ENCODE results near the gene ARPC5L. TPM values are rescaled to one million over a fixed set of nuclear protein-coding genes. Genes with fewer than 3 reads are reported as not detected.
"Not testable (repeated sequence)": the region's sequence is repeated elsewhere in the genome, so short reads cannot be mapped to it uniquely, and the experiment has no call there.

ARPC5L gene
- total RNA-seq, 2 experiments from 2014 or later = 44.1 to 63.3 TPM

GRCh38 chr9:124889006-124889405, 27.1 kb downstream of the ARPC5L start:
- CTCF ChIA-PET = interaction anchor here (0.6 to 1.5 kb wide), 2 partner anchors 35 to 114 kb away, joined by 4 read pairs; partner anchors contain the start of gene WDR38
- peaks cover 55% of the 10 kb centered on the region for H3K36me3 Mint-ChIP-seq (ENCODE audit: low read depth)
- no peaks in the 10 kb centered on the region for H3K9me3 Mint-ChIP-seq
- H3K27ac Mint-ChIP-seq = no peak overlapping the region
- POLR2A ChIA-PET = no interaction called here
- no peak for DNase-seq
- no peak overlapping the region for H3K4me3 Mint-ChIP-seq
- H3K27me3 Mint-ChIP-seq = no peaks in the 10 kb centered on the region
- H3K4me1 Mint-ChIP-seq = no peaks in the 10 kb centered on the region

DNA sequence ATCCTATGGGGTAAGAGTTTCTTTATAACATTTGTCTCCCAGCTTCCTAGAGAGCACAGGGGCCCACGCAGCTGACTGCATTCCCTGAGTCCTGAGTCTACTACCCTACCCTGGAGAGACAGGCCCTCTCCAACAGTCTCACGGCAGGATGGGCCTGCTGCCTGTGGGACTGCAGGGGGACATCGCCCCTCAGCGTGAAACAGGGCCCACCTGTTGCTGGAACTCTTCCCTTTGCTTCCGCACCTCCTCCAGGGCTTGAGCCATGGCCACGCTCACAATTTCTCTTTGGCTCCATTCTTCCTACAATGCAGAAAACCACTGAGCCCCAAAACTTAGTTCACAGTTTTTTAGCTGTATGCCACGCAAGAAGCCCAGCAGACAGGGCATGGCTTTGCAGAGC, 28.2 kb downstream of the ARPC5L start:
- CTCF ChIA-PET = no interaction called here
- Mint-ChIP-seq H3K36me3 (ENCODE audit: low read depth) (peaks cover 61% of the 10 kb centered on the region), H3K27me3 (no peaks in the 10 kb centered on the region)

GRCh38 chr9:124894035-124894740, 32.3 kb downstream of the ARPC5L start:
- DNase-seq = no peak
- no peaks in the 10 kb centered on the region for H3K27me3 Mint-ChIP-seq
- POLR2A ChIA-PET = no interaction called here

More for the DNA sequence above, 28.2 kb downstream of the ARPC5L start:
- H3K4me1 Mint-ChIP-seq = peaks cover 10% of the 10 kb centered on the region
- no peaks in the 10 kb centered on the region for H3K9me3 Mint-ChIP-seq
- no peak overlapping the region for H3K27ac Mint-ChIP-seq
- H3K4me3 Mint-ChIP-seq = no peak overlapping the region
- POLR2A ChIA-PET = no interaction called here
- no peak for DNase-seq

GRCh38 chr9:124894741-124895170, 32.8 kb downstream of the ARPC5L start:
- POLR2A ChIA-PET = no interaction called here
- H3K27me3 Mint-ChIP-seq = no peaks in the 10 kb centered on the region
- H3K9me3 Mint-ChIP-seq = no peaks in the 10 kb centered on the region
- peak; percentile 64 for DNase-seq
- peak overlapping the region; percentile 83 for H3K27ac Mint-ChIP-seq
- H3K36me3 Mint-ChIP-seq (ENCODE audit: low read depth) = peaks cover 66% of the 10 kb centered on the region
- H3K4me1 Mint-ChIP-seq = peaks cover 17% of the 10 kb centered on the region
- H3K4me3 Mint-ChIP-seq = peak overlapping the region; percentile 9
- CTCF ChIA-PET = interaction anchor here (1.0 to 1.1 kb wide), 2 partner anchors 8 to 42 kb away, joined by 4 to 5 read pairs; partner anchors contain the start of gene WDR38

More at GRCh38 chr9:124894035-124894740, 32.3 kb downstream of the ARPC5L start:
- Mint-ChIP-seq H3K36me3 (ENCODE audit: low read depth) (peaks cover 68% of the 10 kb centered on the region), H3K27ac (peak overlapping the region; percentile 83), H3K4me1 (peaks cover 17% of the 10 kb centered on the region), H3K9me3 (no peaks in the 10 kb centered on the region), H3K4me3 (no peak overlapping the region)
- CTCF ChIA-PET = interaction anchor here (1.0 to 1.1 kb wide), 2 partner anchors 8 to 41 kb away, joined by 4 to 5 read pairs; partner anchors contain the start of gene WDR38

GRCh38 chr9:124897570-124898460, 35.9 kb downstream of the ARPC5L start:
- H3K27me3 Mint-ChIP-seq = no peaks in the 10 kb centered on the region
- POLR2A ChIA-PET = no interaction called here
- H3K9me3 Mint-ChIP-seq = no peaks in the 10 kb centered on the region
- no peak for DNase-seq
- H3K36me3 Mint-ChIP-seq (ENCODE audit: low read depth) = peaks cover 61% of the 10 kb centered on the region
- CTCF ChIA-PET = no interaction called here
- no peak overlapping the region for H3K27ac Mint-ChIP-seq
- no peak overlapping the region for H3K4me3 Mint-ChIP-seq
- H3K4me1 Mint-ChIP-seq = peaks cover 17% of the 10 kb centered on the region

DNA sequence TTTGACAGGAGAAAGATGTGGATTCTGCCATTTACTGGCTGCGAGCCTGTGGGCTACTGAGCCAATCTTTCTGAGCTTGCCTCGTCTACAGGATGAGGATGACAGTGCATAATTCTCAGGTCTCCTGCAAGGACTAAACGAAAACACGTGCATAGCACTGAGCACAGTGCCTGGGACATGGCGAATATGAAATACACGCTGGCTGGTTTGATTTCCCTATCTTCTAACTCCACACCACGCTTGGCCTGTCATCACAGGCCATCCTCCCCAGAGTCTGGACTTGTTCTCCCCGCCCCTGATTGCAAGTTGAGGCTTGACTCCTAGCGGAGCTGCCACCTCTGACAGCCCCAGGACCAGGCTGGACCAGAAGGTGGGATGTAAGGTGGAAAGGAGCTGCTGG, 37.9 kb downstream of the ARPC5L start:
- H3K36me3 Mint-ChIP-seq (ENCODE audit: low read depth) = peaks cover 52% of the 10 kb centered on the region

GRCh38 chr9:124906966-124907365, 45.0 kb downstream of the ARPC5L start:
- no peaks in the 10 kb centered on the region for H3K27me3 Mint-ChIP-seq
- H3K9me3 Mint-ChIP-seq = no peaks in the 10 kb centered on the region
- CTCF ChIA-PET = no interaction called here
- H3K27ac Mint-ChIP-seq = no peak overlapping the region
- DNase-seq = no peak
- H3K4me1 Mint-ChIP-seq = no peaks in the 10 kb centered on the region
- peaks cover 41% of the 10 kb centered on the region for H3K36me3 Mint-ChIP-seq (ENCODE audit: low read depth)
- POLR2A ChIA-PET = no interaction called here
- H3K4me3 Mint-ChIP-seq = no peak overlapping the region

More for the DNA sequence above, 37.9 kb downstream of the ARPC5L start:
- ChIA-PET CTCF (interaction anchor here (0.7 kb wide), 1 partner anchor 13 kb away, joined by 3 read pairs; no protein-coding TSS in a partner anchor), POLR2A (no interaction called here)
- Mint-ChIP-seq H3K27me3 (no peaks in the 10 kb centered on the region), H3K27ac (no peak overlapping the region), H3K4me3 (no peak overlapping the region), H3K9me3 (no peaks in the 10 kb centered on the region), H3K4me1 (peaks cover 10% of the 10 kb centered on the region)
- no peak for DNase-seq

DNA sequence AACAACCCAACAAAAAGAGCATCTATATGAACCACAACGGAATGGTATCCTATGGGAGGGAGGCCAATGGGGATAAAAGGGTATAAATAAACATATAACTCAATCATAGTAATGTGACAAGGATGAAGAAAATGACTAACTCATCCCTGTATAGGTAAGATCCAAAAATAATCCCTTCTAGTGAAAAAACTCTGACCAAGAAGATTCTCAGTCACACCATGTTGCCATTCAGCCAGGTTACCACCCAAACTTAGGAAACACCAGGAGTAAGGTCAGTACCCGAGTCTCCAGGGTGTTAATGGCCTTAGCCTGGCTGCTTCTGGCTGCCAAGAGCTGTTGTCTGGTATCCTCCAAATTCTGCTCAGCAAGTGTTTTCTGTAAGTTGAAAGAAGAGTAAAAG, 46.2 kb downstream of the ARPC5L start:
- H3K4me1 Mint-ChIP-seq = no peaks in the 10 kb centered on the region
- ChIA-PET POLR2A (no interaction called here), CTCF (no interaction called here)
- peaks cover 42% of the 10 kb centered on the region for H3K36me3 Mint-ChIP-seq (ENCODE audit: low read depth)
- H3K9me3 Mint-ChIP-seq = no peaks in the 10 kb centered on the region
- no peak overlapping the region for H3K27ac Mint-ChIP-seq
- no peak overlapping the region for H3K4me3 Mint-ChIP-seq
- H3K27me3 Mint-ChIP-seq = no peaks in the 10 kb centered on the region
- no peak for DNase-seq

- Mint-ChIP-seq H3K4me3 (no peak overlapping the region), H3K27ac (no peak overlapping the region), H3K4me1 (no peaks in the 10 kb centered on the region), H3K36me3 (ENCODE audit: low read depth) (peaks cover 38% of the 10 kb centered on the region), H3K9me3 (no peaks in the 10 kb centered on the region), H3K27me3 (no peaks in the 10 kb centered on the region)
- CTCF ChIA-PET = no interaction called here
- no peak for DNase-seq
- POLR2A ChIA-PET = no interaction called here
Measured at GRCh38 chr9:124911766-124912165, 49.8 kb downstream of the ARPC5L start.

DNA sequence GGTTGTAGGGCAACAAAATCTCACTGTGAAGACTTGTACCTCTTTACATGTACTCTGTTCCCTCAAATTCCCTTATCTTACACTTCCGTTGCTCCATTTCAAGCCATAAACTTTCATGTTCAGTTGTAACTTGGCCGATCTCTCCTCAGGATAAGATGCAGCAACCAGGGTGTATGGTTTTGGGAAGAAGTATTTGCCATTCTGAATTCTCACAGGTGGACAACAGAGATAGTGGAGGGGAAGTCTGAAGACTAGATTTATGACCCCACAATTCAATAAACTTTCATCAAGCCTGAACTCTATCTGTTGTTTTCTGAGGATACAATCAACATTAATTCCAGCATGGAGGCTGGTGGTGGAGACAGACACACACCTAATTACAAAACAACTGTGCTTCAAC, 51.4 kb downstream of the ARPC5L start:
- Mint-ChIP-seq H3K27ac (no peak overlapping the region), H3K9me3 (no peaks in the 10 kb centered on the region), H3K36me3 (ENCODE audit: low read depth) (peaks cover 27% of the 10 kb centered on the region), H3K27me3 (no peaks in the 10 kb centered on the region), H3K4me1 (no peaks in the 10 kb centered on the region), H3K4me3 (no peak overlapping the region)
- POLR2A ChIA-PET = no interaction called here
- CTCF ChIA-PET = no interaction called here
- no peak for DNase-seq

- Mint-ChIP-seq H3K9me3 (no peaks in the 10 kb centered on the region), H3K27me3 (no peaks in the 10 kb centered on the region), H3K4me3 (no peak overlapping the region), H3K36me3 (ENCODE audit: low read depth) (peaks cover 29% of the 10 kb centered on the region), H3K27ac (no peak overlapping the region), H3K4me1 (no peaks in the 10 kb centered on the region)
- no peak for DNase-seq
- CTCF ChIA-PET = interaction anchor here (0.6 kb wide), 2 partner anchors 52 to 380 kb away, joined by 4 read pairs; no protein-coding TSS in a partner anchor
- POLR2A ChIA-PET = no interaction called here
Measured at GRCh38 chr9:124914753-124915405, 52.9 kb downstream of the ARPC5L start.

- POLR2A ChIA-PET, H3K4me3 Mint-ChIP-seq, DNase-seq, CTCF ChIA-PET, H3K9me3 Mint-ChIP-seq, H3K4me1 Mint-ChIP-seq, H3K27me3 Mint-ChIP-seq, H3K27ac Mint-ChIP-seq: not testable (repeated sequence)
- H3K36me3 Mint-ChIP-seq (ENCODE audit: low read depth) = peaks cover 22% of the 10 kb centered on the region
Measured at GRCh38 chr9:124920394-124920793, 58.5 kb downstream of the ARPC5L start.
